ENCODE measurements around the gene DIRAS1. TPM values are rescaled to one million over a fixed set of nuclear protein-coding genes. Genes with fewer than 3 reads are reported as not detected.
"Not testable (repeated sequence)": the region's sequence is repeated elsewhere in the genome, so short reads cannot be mapped to it uniquely, and the experiment has no call there.

DIRAS1 gene
- total RNA-seq, 1 experiment from 2014 or later: 25.0 TPM

- no peak for DNase-seq (ENCODE audit: low spot score)
- Mint-ChIP-seq H3K27me3 (ENCODE audit: low read depth) (peaks cover 2% of the 10 kb centered on the region), H3K4me1 (peaks cover 5% of the 10 kb centered on the region), H3K27ac (no peak overlapping the region), H3K4me3 (no peak overlapping the region), H3K36me3 (peaks cover 12% of the 10 kb centered on the region), H3K9me3 (peaks cover 12% of the 10 kb centered on the region)
- ChIA-PET POLR2A (no interaction called here), CTCF (interaction anchor here (0.6 kb wide), 1 partner anchor 67 kb away, joined by 3 read pairs; no protein-coding TSS in a partner anchor)
- TF ChIP-seq FOXJ3 (CRISPR knock-in tag; IDR thresholded peaks at IDR 0.05; ENCODE audit: borderline replicate concordance): no peak
- TF ChIP-seq FOXK1 (CRISPR knock-in tag; IDR thresholded peaks at IDR 0.05): no peak
- TF ChIP-seq MYBL2 (CRISPR knock-in tag; IDR thresholded peaks at IDR 0.05): no peak
- TF ChIP-seq, protein P1, sequence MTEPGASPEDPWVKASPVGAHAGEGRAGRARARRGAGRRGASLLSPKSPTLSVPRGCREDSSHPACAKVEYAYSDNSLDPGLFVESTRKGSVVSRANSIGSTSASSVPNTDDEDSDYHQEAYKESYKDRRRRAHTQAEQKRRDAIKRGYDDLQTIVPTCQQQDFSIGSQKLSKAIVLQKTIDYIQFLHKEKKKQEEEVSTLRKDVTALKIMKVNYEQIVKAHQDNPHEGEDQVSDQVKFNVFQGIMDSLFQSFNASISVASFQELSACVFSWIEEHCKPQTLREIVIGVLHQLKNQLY (CRISPR knock-in tag; IDR thresholded peaks at IDR 0.05): no peak
- no peak for TF ChIP-seq GTF2I (CRISPR knock-in tag; conservative IDR thresholded peaks at IDR 0.05)
- TF ChIP-seq ZNF425 (CRISPR knock-in tag; conservative IDR thresholded peaks at IDR 0.05): no peak
- no peak for TF ChIP-seq TEAD4 (CRISPR knock-in tag; IDR thresholded peaks at IDR 0.05)
- TF ChIP-seq, protein P2, sequence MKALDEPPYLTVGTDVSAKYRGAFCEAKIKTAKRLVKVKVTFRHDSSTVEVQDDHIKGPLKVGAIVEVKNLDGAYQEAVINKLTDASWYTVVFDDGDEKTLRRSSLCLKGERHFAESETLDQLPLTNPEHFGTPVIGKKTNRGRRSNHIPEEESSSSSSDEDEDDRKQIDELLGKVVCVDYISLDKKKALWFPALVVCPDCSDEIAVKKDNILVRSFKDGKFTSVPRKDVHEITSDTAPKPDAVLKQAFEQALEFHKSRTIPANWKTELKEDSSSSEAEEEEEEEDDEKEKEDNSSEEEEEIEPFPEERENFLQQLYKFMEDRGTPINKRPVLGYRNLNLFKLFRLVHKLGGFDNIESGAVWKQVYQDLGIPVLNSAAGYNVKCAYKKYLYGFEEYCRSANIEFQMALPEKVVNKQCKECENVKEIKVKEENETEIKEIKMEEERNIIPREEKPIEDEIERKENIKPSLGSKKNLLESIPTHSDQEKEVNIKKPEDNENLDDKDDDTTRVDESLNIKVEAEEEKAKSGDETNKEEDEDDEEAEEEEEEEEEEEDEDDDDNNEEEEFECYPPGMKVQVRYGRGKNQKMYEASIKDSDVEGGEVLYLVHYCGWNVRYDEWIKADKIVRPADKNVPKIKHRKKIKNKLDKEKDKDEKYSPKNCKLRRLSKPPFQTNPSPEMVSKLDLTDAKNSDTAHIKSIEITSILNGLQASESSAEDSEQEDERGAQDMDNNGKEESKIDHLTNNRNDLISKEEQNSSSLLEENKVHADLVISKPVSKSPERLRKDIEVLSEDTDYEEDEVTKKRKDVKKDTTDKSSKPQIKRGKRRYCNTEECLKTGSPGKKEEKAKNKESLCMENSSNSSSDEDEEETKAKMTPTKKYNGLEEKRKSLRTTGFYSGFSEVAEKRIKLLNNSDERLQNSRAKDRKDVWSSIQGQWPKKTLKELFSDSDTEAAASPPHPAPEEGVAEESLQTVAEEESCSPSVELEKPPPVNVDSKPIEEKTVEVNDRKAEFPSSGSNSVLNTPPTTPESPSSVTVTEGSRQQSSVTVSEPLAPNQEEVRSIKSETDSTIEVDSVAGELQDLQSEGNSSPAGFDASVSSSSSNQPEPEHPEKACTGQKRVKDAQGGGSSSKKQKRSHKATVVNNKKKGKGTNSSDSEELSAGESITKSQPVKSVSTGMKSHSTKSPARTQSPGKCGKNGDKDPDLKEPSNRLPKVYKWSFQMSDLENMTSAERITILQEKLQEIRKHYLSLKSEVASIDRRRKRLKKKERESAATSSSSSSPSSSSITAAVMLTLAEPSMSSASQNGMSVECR (CRISPR knock-in tag; IDR thresholded peaks at IDR 0.05; ENCODE audit: borderline replicate concordance): no peak
- TF ChIP-seq, protein P3, sequence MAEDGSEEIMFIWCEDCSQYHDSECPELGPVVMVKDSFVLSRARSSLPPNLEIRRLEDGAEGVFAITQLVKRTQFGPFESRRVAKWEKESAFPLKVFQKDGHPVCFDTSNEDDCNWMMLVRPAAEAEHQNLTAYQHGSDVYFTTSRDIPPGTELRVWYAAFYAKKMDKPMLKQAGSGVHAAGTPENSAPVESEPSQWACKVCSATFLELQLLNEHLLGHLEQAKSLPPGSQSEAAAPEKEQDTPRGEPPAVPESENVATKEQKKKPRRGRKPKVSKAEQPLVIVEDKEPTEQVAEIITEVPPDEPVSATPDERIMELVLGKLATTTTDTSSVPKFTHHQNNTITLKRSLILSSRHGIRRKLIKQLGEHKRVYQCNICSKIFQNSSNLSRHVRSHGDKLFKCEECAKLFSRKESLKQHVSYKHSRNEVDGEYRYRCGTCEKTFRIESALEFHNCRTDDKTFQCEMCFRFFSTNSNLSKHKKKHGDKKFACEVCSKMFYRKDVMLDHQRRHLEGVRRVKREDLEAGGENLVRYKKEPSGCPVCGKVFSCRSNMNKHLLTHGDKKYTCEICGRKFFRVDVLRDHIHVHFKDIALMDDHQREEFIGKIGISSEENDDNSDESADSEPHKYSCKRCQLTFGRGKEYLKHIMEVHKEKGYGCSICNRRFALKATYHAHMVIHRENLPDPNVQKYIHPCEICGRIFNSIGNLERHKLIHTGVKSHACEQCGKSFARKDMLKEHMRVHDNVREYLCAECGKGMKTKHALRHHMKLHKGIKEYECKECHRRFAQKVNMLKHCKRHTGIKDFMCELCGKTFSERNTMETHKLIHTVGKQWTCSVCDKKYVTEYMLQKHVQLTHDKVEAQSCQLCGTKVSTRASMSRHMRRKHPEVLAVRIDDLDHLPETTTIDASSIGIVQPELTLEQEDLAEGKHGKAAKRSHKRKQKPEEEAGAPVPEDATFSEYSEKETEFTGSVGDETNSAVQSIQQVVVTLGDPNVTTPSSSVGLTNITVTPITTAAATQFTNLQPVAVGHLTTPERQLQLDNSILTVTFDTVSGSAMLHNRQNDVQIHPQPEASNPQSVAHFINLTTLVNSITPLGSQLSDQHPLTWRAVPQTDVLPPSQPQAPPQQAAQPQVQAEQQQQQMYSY (CRISPR knock-in tag; IDR thresholded peaks at IDR 0.05): no peak
- TF ChIP-seq ZSCAN18 (CRISPR knock-in tag; IDR thresholded peaks at IDR 0.05): no peak
- no peak for ATAC-seq
These were observed 6.5 kb downstream of the DIRAS1 start for GRCh38 chr19:2714531-2715269.

DNA sequence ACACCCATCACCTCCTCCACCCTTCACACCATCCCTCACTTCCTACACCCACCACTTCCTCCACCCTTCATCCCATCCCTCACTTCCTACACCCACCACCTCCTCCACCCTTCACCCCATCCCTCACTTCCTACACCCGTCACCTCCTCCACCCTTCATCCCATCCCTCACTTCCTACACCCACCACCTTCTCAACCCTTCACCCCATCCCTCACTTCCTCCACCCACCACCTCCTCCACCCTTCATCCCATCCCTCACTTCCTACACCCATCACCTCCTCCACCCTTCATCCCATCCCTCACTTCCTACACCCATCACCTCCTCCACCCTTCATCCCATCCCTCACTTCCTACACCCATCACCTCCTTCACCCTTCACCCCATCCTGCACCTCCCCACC lies 7.1 kb downstream of the DIRAS1 start:
- Mint-ChIP-seq H3K36me3 (peaks cover 12% of the 10 kb centered on the region), H3K9me3 (peaks cover 12% of the 10 kb centered on the region)
- DNase-seq (ENCODE audit: low spot score); H3K27ac Mint-ChIP-seq; CTCF ChIA-PET; H3K4me1 Mint-ChIP-seq; POLR2A ChIA-PET; H3K27me3 Mint-ChIP-seq (ENCODE audit: low read depth); ATAC-seq; H3K4me3 Mint-ChIP-seq: not testable (repeated sequence)

DNA sequence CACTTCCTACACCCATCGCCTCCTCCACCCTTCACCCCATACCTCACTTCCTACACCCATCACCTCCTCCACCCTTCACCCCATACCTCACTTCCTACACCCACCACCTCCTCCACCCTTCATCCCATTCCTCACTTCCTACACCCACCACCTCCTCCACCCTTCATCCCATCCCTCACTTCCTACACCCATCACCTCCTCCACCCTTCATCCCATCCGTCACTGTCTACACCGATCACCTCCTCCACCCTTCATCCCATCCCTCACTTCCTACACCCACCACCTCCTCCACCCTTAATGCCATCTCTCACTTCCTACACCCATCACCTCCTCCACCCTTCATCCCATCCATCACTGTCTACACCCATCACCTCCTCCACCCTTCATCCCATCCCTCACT lies 8.0 kb downstream of the DIRAS1 start:
- DNase-seq (ENCODE audit: low spot score); ATAC-seq; H3K4me1 Mint-ChIP-seq; H3K27ac Mint-ChIP-seq; CTCF ChIA-PET; H3K27me3 Mint-ChIP-seq (ENCODE audit: low read depth); POLR2A ChIA-PET; H3K4me3 Mint-ChIP-seq: not testable (repeated sequence)
- peaks cover 12% of the 10 kb centered on the region for H3K36me3 Mint-ChIP-seq
- peaks cover 12% of the 10 kb centered on the region for H3K9me3 Mint-ChIP-seq

Measured in WTC11 (cell line).